Measurements from ENCODE around the gene ABCD3. TPM values are rescaled to one million over a fixed set of nuclear protein-coding genes. Genes with fewer than 3 reads are reported as not detected.

The ABCD3 gene
- total and polyA plus RNA-seq, 2 of the 13 experiments (the other 11 are each of a cell fraction or from before 2014, with no cell fraction given) = 27.5 to 166 TPM

- TF ChIP-seq ZFY (CRISPR knock-in tag; IDR thresholded peaks at IDR 0.05) = peak; percentile 37; the same call in 1 of the 2 replicates
- TF ChIP-seq ZNF484 (CRISPR knock-in tag; IDR thresholded peaks at IDR 0.05; ENCODE audit: borderline replicate concordance, low read depth) = peak; percentile 62; the same call in 1 of the 2 replicates
- TF ChIP-seq PLSCR1 (CRISPR knock-in tag; IDR thresholded peaks at IDR 0.05; ENCODE audit: borderline replicate concordance) = no peak
- no peak for TF ChIP-seq E2F1 (CRISPR knock-in tag; IDR thresholded peaks at IDR 0.05)
- peak; percentile 4 for TF ChIP-seq TEAD3 (CRISPR knock-in tag; optimal IDR thresholded peaks at IDR 0.05; ENCODE audit: borderline replicate concordance)
- TF ChIP-seq SRSF4 (IDR thresholded peaks at IDR 0.05; ENCODE audit: low read depth, low read length, poor library complexity, severe bottlenecking) = no peak
- no peak for TF ChIP-seq ZNF18 (CRISPR knock-in tag; IDR thresholded peaks at IDR 0.05; ENCODE audit: insufficient replicate concordance)
- TF ChIP-seq EZH2 (conservative IDR thresholded peaks at IDR 0.05; ENCODE audit: low read depth, low read length) = no peak
- no peak for TF ChIP-seq E2F2 (CRISPR knock-in tag; IDR thresholded peaks at IDR 0.05; ENCODE audit: borderline replicate concordance)
- TF ChIP-seq SRY (CRISPR knock-in tag; IDR thresholded peaks at IDR 0.05) = no peak
- TF ChIP-seq MLLT10 (CRISPR knock-in tag; IDR thresholded peaks at IDR 0.05) = no peak
- TF ChIP-seq CAMTA2 (CRISPR knock-in tag; IDR thresholded peaks at IDR 0.05; ENCODE audit: borderline replicate concordance) = no peak
- TF ChIP-seq SOX6 (IDR thresholded peaks at IDR 0.05) = no peak
- 0 out of 2 replicates have a peak, but pooled peaks have one; percentile 23 for TF ChIP-seq SOX6 (CRISPR knock-in tag; IDR thresholded peaks at IDR 0.05)
- peak; percentile 35; the same call in 1 of the 2 replicates for TF ChIP-seq ZNF563 (CRISPR knock-in tag; IDR thresholded peaks at IDR 0.05)
- no peak for TF ChIP-seq ZNF503 (CRISPR knock-in tag; IDR thresholded peaks at IDR 0.05)
- TF ChIP-seq ZSCAN21 (CRISPR knock-in tag; IDR thresholded peaks at IDR 0.05; ENCODE audit: borderline replicate concordance) = 0 out of 2 replicates have a peak, but pooled peaks have one; percentile 21
Measured at GRCh38 chr1:94541246-94542087, 123.3 kb downstream of the ABCD3 start, which contains the start of gene F3 (continued).

Data from HepG2 (cell line).